A549 (cell line): Measurements from ENCODE around the gene CTNNBL1. TPM values are rescaled to one million over a fixed set of nuclear protein-coding genes. Genes with fewer than 3 reads are reported as not detected.

Source experiments
- ATAC-seq, 2 experiments: fragments of 200-7000 bp in 1 of 2; fragments of >200 bp in 1 of 2; cut with Nextera tagmentation in 1 of 2; cut with Tn5 transposase in 1 of 2; 3 replicates each; pipeline versions ENCODE4 v1.8.0 to v1.9.1; 2018 to 2020; ENCODE audit warnings: mild to moderate bottlenecking in 1 of 2, moderate library complexity in 1 of 2
- CTCF ChIA-PET: fragments of 300-600 bp; sonication (Branson Sonifier 250); formaldehyde crosslinking; extraction: SDS; loops from one replicate; lab custom pipeline; 2021; ENCODE audit warnings: antibody characterized with exemption, inconsistent platforms; lab: Yijun Ruan, JAX
- POLR2A ChIA-PET: fragments of 350-600 bp; formaldehyde crosslinking; extraction: SDS; loops from one replicate; lab custom pipeline; 2021; ENCODE audit warnings: antibody characterized with exemption, inconsistent platforms; lab: Yijun Ruan, JAX
- DNase-seq, 2 experiments: peaks; one replicate each; pipeline versions ENCODE4 v3.0.0 to v3.0.0-alpha.2; 2011 to 2016; ENCODE audit warnings: low read depth in 1 of 2, low spot score in 1 of 2
- FAIRE-seq: peaks from 2 replicates; lab custom pipeline; 2011; peaks lifted over from hg19 to GRCh38; lab: Jason Lieb, UNC
- H3K27ac ChIP-seq, 2 experiments: fragments of >200 bp; sonication (Bioruptor Twin); formaldehyde crosslinking; 3 replicates each; pipeline ENCODE4 v1.5.1; 2016 to 2017
- H3K4me1 ChIP-seq: fragments of >200 bp; sonication (Bioruptor Twin); formaldehyde crosslinking; 3 replicates; pipeline ENCODE4 v1.6.1; 2016
- H3K4me2 ChIP-seq: fragments of >200 bp; sonication (Bioruptor Twin); formaldehyde crosslinking; 3 replicates; pipeline ENCODE4 v1.6.1; 2016
- H3K4me3 ChIP-seq: fragments of >200 bp; sonication (Bioruptor Twin); formaldehyde crosslinking; 3 replicates; pipeline ENCODE4 v1.5.1; 2016
- H3K9me3 ChIP-seq: fragments of >200 bp; sonication (Bioruptor Twin); formaldehyde crosslinking; 3 replicates; pipeline ENCODE4 v1.6.1; 2016
- BCL3 ChIP-seq: fragments of >200 bp; sonication (Bioruptor Twin); formaldehyde crosslinking; IDR thresholded peaks from 3 replicates; pipeline ENCODE4 v1.6.1; 2016
- CBX8 ChIP-seq: fragments of 200-600 bp; sonication (generic); IDR thresholded peaks from 2 replicates; pipeline ENCODE4 v1.6.1; 2016
- CEBPB ChIP-seq, 2 experiments: fragments of >200 bp in 1 of 2; sonication (Bioruptor Twin) in 1 of 2; formaldehyde crosslinking in 1 of 2; IDR thresholded peaks; 2 replicates each; pipeline ENCODE4 v1.6.1; 2012 to 2016
- CHD2 ChIP-seq: fragments of 150-350 bp; IDR thresholded peaks from 2 replicates; pipeline ENCODE4 v1.6.1; 2014; ENCODE audit warnings: low read length; ENCODE audit not compliant: partially characterized antibody
- CTCF ChIP-seq: fragments of >200 bp; sonication (Bioruptor Twin); formaldehyde crosslinking; IDR thresholded peaks from 3 replicates; pipeline ENCODE4 v1.5.1; 2016
- EHF ChIP-seq: fragments of 250-450 bp; sonication (Bioruptor Pico); IDR thresholded peaks from 2 replicates; pipeline ENCODE4 v1.5.0; 2020; ENCODE audit warnings: mild to moderate bottlenecking
- EHMT2 ChIP-seq: fragments of 200-600 bp; sonication (generic); IDR thresholded peaks from 2 replicates; pipeline ENCODE4 v1.6.1; 2016; ENCODE audit warnings: antibody characterized with exemption, low read depth, mild to moderate bottlenecking, moderate library complexity
- EP300 ChIP-seq, 2 experiments: fragments of >200 bp; sonication (Bioruptor Twin); formaldehyde crosslinking; IDR thresholded peaks; 2 replicates in 1 of 2; 3 replicates in 1 of 2; pipeline ENCODE4 v1.6.1; 2016 to 2017
- FOSL2 ChIP-seq, 2 experiments: fragments of 450-650 bp in 1 of 2; fragments of >200 bp in 1 of 2; sonication (Bioruptor Twin) in 1 of 2; formaldehyde crosslinking; IDR thresholded peaks; 2 replicates each; pipeline versions ENCODE4 v1.5.0 to v1.6.1; 2016 to 2020; ENCODE audit warnings: mild to moderate bottlenecking in 1 of 2, moderate library complexity in 1 of 2
- FOXS1 ChIP-seq: fragments of 250-450 bp; sonication (Bioruptor Pico); IDR thresholded peaks from 2 replicates; pipeline ENCODE4 v1.5.0; 2020; ENCODE audit warnings: mild to moderate bottlenecking, moderate library complexity
- GATA3 ChIP-seq: IDR thresholded peaks from 2 replicates; pipeline ENCODE4 v1.6.1; 2012; ENCODE audit warnings: borderline replicate concordance
- NR3C1 ChIP-seq: fragments of >200 bp; sonication (Bioruptor Twin); formaldehyde crosslinking; IDR thresholded peaks from 3 replicates; pipeline ENCODE4 v1.6.1; 2017
- PHF8 ChIP-seq: fragments of 200-600 bp; sonication (generic); IDR thresholded peaks from 2 replicates; pipeline ENCODE4 v1.6.1; 2016; ENCODE audit warnings: low read depth, mild to moderate bottlenecking, antibody characterized with exemption, moderate library complexity, borderline replicate concordance
- POLR2AphosphoS2 ChIP-seq: conservative IDR thresholded peaks from 2 replicates; pipeline ENCODE4 v1.6.1; 2012; ENCODE audit warnings: low read length, improper control_type of control experiment, inconsistent platforms
- RCOR1 ChIP-seq: fragments of 150-350 bp; IDR thresholded peaks from 2 replicates; pipeline ENCODE4 v1.6.1; 2014; ENCODE audit warnings: antibody characterized with exemption, low read length, low read depth
- RFX5 ChIP-seq: fragments of 450-650 bp; IDR thresholded peaks from 2 replicates; pipeline ENCODE4 v1.7.1; 2014; ENCODE audit warnings: antibody characterized with exemption, mild to moderate bottlenecking, moderate library complexity
- SMC3 ChIP-seq: fragments of >200 bp; sonication (Bioruptor Twin); formaldehyde crosslinking; IDR thresholded peaks from 3 replicates; pipeline ENCODE4 v1.6.1; 2018; ENCODE audit warnings: inconsistent platforms
- SREBF2 ChIP-seq: fragments of 450-650 bp; IDR thresholded peaks from 2 replicates; pipeline ENCODE4 v1.6.1; 2014; ENCODE audit warnings: mild to moderate bottlenecking, moderate library complexity
- TFCP2L1 ChIP-seq: fragments of 250-450 bp; sonication (Bioruptor Pico); IDR thresholded peaks from 2 replicates; pipeline ENCODE4 v1.5.0; 2021; ENCODE audit warnings: mild to moderate bottlenecking
- TP53 ChIP-seq: fragments of 250-450 bp; sonication (Bioruptor Pico); IDR thresholded peaks from 2 replicates; pipeline ENCODE4 v1.5.0; 2021; ENCODE audit warnings: mild to moderate bottlenecking, moderate library complexity
- ZFP36 ChIP-seq: fragments of 450-650 bp; IDR thresholded peaks from 2 replicates; pipeline ENCODE4 v1.6.1; 2014; ENCODE audit warnings: borderline replicate concordance; ENCODE audit not compliant: partially characterized antibody
- ZNF302 ChIP-seq: fragments of 250-450 bp; sonication (Bioruptor Pico); IDR thresholded peaks from 2 replicates; pipeline ENCODE4 v1.9.0; 2021; ENCODE audit warnings: inconsistent platforms, mild to moderate bottlenecking, moderate library complexity
- WGBS: methylation state at CpG from one replicate; pipeline ENCODE4 v1.1.6; 2017; ENCODE audit errors: missing lambda C conversion rate; 5-methylcytosine and 5-hydroxymethylcytosine counted together
- polyA plus RNA-seq, 4 experiments: library from polyadenylated mRNA; depleted of rRNA in 3 of 4; stranded (reverse); fragments of >200 nt; fragmentation: RNase III in 1 of 4; extraction: RNeasy Plus Mini Kit Qiagen cat#74134 plus additional on column Dnase treatment in 1 of 4; gene quantifications; 2 replicates in 3 of 4; 3 replicates in 1 of 4; pipeline ENCODE4 v1.2.3, GENCODE V29; 2011 to 2017

Gene CTNNBL1
- polyA plus RNA-seq, 2 of the 4 experiments (the other 2 are of a cell fraction): 41.0 to 59.9 TPM

- no peaks in the 10 kb centered on the region for H3K4me1 ChIP-seq
- ChIA-PET POLR2A (no interaction called here), CTCF (interaction anchor here (0.5 to 0.8 kb wide), 2 partner anchors 21 to 268 kb away, joined by 3 to 4 read pairs; no protein-coding TSS in a partner anchor)
- H3K9me3 ChIP-seq: no peaks in the 10 kb centered on the region
- ATAC-seq (no peak), FAIRE-seq (no peak), DNase-seq (no peak)
- no peak overlapping the region for H3K27ac ChIP-seq
- no peak overlapping the region for H3K4me2 ChIP-seq
- TF ChIP-seq EHMT2: no peak
- no peak for TF ChIP-seq CTCF
- no peak for TF ChIP-seq SMC3
- TF ChIP-seq TFCP2L1 (CRISPR knock-in tag): no peak
- no peak for TF ChIP-seq TP53 (CRISPR knock-in tag)
- TF ChIP-seq EHF (CRISPR knock-in tag): no peak
- TF ChIP-seq SREBF2: no peak
- no peak for TF ChIP-seq RFX5
- no peak for TF ChIP-seq RCOR1
- TF ChIP-seq CHD2: no peak
- TF ChIP-seq CBX8: no peak
- TF ChIP-seq GATA3: no peak
- H3K4me3 ChIP-seq: no peak overlapping the region
- 82% methylated on average over 5 of the region's 5 CpGs for WGBS
Measured at GRCh38 chr20:37775200-37775599, 81.4 kb downstream of the CTNNBL1 start.

- WGBS: 92% methylated on average over 5 of the region's 5 CpGs
- H3K4me3 ChIP-seq: no peak overlapping the region
- TF ChIP-seq FOSL2 (IDR thresholded peaks at IDR 0.05) (no peak), FOSL2 (CRISPR knock-in tag; IDR thresholded peaks at IDR 0.05) (no peak), ZFP36 (no peak), EHF (CRISPR knock-in tag) (no peak), POLR2AphosphoS2 (no peak), PHF8 (no peak)
- ATAC-seq (no peak), DNase-seq (no peak), FAIRE-seq (no peak)
- no peak overlapping the region for H3K27ac ChIP-seq
- no peak overlapping the region for H3K4me2 ChIP-seq
- ChIA-PET POLR2A (no interaction called here), CTCF (no interaction called here)
- H3K9me3 ChIP-seq: no peaks in the 10 kb centered on the region
- H3K4me1 ChIP-seq: no peaks in the 10 kb centered on the region
Measured at GRCh38 chr20:37776049-37776448, 82.2 kb downstream of the CTNNBL1 start.

GRCh38 chr20:37776526-37776925 is 82.7 kb downstream of the CTNNBL1 start:
- TF ChIP-seq ZFP36 (no peak), FOXS1 (CRISPR knock-in tag) (no peak), FOSL2 (IDR thresholded peaks at IDR 0.05) (no peak), FOSL2 (CRISPR knock-in tag; IDR thresholded peaks at IDR 0.05) (no peak), ZNF302 (no peak), EP300 (IDR thresholded peaks at IDR 0.05) (no peak), CTCF (no peak), SREBF2 (no peak), CEBPB (IDR thresholded peaks at IDR 0.05) (no peak), BCL3 (no peak), NR3C1 (no peak)
- TF ChIP-seq, all 56 proteins: peak for 0
- CTCF ChIA-PET: no interaction called here
- Histone ChIP-seq H3K9me3 (no peaks in the 10 kb centered on the region), H3K4me2 (no peak overlapping the region), H3K4me1 (no peaks in the 10 kb centered on the region), H3K4me3 (no peak overlapping the region), H3K27ac (no peak overlapping the region)
- ATAC-seq: no peak
- no peak for DNase-seq
- 93% methylated on average over 3 of the region's 3 CpGs for WGBS
- POLR2A ChIA-PET: no interaction called here
- no peak for FAIRE-seq
